ENCODE data around the gene AK2.
"Not testable (repeated sequence)": the region's sequence is repeated elsewhere in the genome, so short reads cannot be mapped to it uniquely, and the experiment has no call there.

AK2 gene

GRCh38 chr1:32997381-32997891, 39.2 kb downstream of the AK2 start:
- DNase-seq, result no peak

DNA sequence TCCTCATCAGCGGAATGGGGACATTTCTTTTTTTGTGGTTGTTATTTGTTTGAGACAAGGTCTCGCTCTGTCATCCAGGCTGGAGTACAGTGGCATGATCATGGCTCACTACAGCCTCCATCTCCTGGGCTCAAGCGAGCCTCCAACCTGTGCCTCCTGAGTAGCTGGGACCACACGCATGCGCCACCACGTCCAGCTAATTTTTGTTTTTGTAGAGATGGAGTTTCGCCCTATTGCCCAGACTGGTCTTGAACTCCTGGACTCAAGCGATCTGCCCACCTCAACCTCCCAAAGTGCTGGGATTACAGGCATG, 43.4 kb downstream of the AK2 start:
- DNase-seq, result not testable (repeated sequence)

DNA sequence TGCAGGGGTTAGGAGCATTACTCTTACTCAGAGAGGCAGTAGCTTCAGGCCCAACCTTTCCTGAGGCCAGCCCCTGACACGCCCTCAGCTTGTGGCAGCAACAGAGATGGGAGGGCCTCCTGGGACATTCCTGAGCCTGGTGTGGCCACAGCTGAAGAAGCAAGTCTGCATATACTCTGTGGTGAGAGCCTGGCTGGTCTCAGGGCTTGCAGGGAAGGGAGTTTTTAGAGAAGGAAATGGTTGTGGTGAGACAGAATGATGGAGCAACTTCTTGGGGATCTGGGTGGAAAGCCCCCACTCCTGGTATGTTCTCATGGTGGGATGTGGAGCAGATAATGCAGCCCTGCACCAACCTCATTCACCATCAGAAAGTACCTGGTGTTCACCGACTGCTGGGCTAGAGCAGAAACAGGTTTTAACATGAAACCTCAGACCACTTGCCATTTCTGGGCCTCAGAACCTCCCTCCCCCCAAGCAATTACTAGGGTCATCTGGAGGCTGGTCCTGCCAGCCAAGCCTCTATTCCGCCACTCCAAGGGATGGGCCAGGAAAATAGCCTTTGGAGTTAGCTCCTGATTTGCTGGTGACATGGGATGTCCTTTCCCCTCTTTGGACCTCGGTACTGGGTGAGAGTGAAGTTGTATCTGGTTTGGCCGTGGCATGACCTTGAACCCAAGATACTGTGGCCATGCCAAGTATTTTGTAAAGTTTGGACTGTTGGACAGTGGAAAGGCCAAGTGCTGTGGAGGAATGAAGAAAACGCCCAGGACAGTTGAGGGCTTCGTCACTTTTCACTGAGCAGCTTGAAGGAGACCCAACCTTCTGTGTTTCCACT, 44.0 kb downstream of the AK2 start:
- no peak for DNase-seq

GRCh38 chr1:32991819-32992488, 44.7 kb downstream of the AK2 start:
- no peak for DNase-seq

DNA sequence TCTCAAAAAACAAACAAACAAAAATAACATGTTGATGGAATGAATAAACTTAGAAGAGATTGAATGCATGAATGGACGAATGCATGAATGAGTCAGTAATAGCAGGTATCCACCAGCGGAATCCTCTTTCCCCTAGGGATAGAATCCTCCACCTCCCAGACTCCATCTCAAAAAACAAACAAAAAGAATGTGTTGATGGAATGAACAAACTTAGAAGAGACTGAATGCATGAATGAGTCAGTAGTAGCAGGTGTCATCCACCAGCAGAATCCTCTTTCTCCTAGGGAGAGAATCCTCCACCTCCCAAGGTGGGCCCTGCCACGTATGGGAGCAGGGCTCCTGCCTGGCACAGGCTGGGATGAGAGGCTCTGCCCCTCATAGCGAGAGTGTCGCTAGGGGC, 45.3 kb downstream of the AK2 start:
- no peak for DNase-seq

DNA sequence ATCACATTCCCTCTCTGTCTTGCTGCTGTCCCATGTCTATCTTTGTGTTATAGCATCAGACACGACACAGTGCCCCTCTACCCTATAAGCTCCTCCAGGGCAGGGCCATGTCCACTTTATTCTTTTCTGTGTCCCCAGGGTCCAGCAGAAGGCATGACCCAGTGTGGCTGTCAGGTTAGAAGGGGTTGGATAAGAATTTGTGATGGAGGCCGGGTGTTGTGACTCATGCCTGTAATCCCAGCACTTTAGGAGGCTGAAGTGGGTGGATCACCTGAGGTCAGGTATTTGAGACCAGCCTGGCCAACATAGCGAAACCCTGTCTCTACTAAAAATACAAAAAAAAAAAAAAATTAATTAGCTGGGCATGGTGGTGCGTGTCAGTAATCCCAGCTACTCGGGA, 45.8 kb downstream of the AK2 start:
- DNase-seq, result no peak

DNA sequence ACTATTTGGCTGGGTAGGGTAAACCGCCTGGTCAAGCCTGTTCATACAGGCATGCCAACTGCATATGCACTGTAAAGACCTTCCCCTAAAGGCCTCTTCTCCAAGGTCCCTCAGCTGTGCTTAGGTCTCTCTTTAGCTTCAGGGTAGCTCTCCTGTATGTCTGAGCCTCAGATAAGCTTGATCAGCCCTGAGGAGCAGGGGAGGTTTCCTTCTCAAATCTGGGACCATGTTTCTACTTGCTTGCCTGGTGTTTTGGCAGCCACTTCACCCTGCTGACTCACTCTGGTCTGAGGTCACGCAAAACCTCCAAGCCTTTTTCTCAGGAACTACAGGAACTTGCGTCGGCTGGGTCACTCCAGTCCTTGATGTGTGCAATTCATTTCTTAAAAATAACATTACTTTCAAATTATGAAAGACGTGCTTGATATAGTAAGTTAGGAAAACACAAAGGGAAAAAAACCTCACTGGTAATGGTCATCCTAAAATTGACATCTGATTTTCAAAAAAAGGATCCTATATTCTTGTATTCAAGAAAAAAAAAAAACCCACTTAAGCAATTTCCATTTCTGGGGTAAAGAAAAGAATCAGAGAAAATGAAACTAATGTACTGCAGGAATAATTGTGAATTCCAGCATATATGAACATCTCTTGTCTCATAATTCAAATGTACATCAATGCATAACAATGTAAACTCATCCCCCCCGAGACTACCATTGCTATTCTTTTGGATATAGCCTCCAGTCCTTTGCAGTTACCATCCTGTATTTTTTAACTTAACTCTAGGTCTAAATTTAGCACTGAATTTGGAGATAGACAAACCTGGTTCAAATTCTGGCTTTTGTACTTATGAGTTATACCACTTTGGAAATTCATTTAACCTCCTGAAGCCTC, 47.3 kb downstream of the AK2 start:
- no peak for DNase-seq

GRCh38 chr1:32988665-32989064, 48.0 kb downstream of the AK2 start:
- DNase-seq, result no peak

DNA sequence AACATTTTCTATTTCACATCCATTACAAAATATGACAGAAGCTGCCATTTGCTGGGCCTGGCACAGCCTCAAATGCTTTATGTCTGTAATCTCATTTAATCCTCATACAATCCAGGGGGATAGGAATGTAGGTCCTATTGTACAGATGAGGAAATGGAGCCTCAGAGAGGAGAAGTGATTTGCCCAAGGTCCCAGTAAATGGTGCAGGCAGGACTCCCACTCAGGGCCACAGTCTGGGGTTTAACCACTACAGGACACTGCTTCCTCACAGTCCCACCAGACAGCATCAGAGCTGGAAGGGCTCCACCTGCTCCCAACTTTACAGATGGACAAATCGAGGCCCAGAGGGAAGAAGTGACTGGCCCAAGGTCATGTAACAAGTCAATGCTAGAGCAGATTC, 51.5 kb downstream of the AK2 start:
- no peak for DNase-seq

GRCh38 chr1:32984455-32985171, 52.1 kb downstream of the AK2 start:
- DNase-seq, result no peak

DNA sequence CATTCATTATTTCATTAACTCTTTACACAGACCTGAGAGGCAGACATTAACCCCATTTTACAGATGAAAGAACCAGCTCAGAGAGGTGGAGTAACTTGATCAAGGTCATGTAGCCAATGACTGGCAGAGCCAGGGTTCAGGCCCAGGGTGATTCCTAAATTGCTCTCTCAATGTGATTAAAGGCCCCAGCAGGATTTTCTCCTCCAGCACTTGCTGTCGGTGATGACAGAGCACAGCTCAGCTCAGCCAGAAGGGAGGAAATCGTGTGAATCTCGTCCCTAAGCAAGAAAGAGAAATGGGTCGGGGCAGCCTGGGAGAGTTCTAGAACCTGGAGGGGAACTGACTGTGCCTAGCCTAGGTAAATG, 52.6 kb downstream of the AK2 start:
- no peak for DNase-seq

GRCh38 chr1:32983020-32983419, 53.7 kb downstream of the AK2 start:
- no peak for DNase-seq

DNA sequence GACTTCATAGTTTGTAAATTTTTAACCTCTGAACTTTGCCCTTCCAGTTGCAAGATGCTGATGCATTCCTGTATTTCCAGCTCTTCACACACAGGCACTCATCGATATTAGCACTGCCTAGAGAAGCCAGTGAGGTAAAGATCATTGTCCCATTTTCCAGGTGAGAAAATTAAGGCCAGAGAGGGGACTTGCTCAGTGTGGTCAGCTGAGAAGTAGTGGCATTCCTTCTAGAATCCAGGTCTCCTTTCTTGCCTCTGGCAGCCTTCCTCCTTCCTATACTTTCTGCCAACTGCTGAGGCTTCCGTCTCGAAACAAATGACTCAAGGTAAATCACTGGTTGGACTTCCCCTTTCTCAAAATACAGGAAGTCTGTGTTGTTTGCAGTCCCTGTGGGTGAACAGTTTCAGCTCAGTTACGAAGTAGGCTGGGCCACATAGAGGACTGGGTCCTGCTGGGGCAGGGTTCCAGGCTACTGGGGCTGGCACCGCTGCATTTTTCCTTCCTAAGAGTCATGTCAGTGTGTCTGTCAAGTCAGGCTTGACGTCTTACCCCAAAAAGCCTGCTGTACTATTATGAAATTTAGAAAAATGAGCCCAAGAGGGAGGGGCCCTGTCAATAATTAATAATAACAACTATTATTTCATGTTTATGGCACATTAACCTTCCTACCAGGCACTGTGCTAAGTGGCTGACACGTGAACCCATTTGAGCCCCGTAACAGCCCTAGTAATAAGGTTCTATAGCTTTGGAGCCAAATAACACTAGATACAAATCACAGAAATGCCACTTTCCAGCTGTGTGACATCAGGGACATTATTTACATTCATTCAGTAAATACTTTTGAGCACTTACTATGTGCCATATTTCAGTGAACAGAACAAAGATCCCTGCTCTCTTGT, 55.4 kb downstream of the AK2 start:
- no peak for DNase-seq

DNA sequence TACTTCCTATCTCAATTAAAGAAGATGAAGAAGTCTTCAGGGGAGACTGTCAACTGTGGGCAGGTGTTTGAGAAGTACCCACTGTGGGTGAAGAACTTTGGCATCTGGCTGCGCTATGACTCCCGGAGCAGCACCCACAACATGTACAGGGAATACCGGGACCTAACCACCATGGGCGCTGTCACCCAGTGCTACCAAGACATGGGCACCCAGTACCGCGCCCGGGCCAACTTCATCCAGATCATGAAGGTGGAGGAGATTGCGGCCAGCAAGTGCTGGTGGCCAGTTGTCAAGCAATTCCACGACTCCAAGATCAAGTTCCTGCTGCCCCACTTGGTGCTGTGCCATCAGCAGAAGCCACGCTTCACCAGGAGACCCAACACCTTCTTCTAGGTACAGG, 56.6 kb downstream of the AK2 start:
- no peak for DNase-seq

GRCh38 chr1:32978854-32979253, 57.8 kb downstream of the AK2 start:
- DNase-seq, result no peak

- DNase-seq, result no peak
Observed at GRCh38 chr1:32977546-32978087, 59.1 kb downstream of the AK2 start.

GRCh38 chr1:32975055-32975454, 61.6 kb downstream of the AK2 start:
- DNase-seq, result not testable (repeated sequence)

GRCh38 chr1:32973458-32973857, 63.2 kb downstream of the AK2 start:
- DNase-seq, result not testable (repeated sequence)

- peak; percentile 91 for DNase-seq
Observed at GRCh38 chr1:32972814-32973428, 63.8 kb downstream of the AK2 start.

DNA sequence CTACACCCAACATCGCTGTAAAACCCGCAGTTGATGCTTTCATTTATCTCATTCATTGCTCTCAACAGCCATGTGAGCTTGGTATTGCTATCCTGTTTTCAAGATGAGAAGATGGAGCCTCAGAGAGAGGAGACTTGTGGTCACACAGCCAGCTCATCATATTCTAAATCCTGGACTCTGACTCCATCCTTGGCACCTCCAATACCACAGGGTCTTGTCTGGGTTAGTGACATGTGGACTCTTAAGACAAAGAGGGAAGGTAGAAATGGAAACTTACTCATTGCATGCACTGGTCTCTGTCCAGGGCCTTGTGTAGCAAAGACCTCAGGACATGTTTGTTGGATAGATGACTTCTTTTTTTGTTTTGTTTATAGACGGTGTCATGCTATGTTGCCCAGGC, 65.1 kb downstream of the AK2 start:
- DNase-seq, result no peak

GRCh38 chr1:32971156-32971555, 65.5 kb downstream of the AK2 start:
- DNase-seq, result no peak

All from retina (tissue), 1 donor.